ENCODE data around the gene CHST8.

- TF ChIP-seq, protein P1, sequence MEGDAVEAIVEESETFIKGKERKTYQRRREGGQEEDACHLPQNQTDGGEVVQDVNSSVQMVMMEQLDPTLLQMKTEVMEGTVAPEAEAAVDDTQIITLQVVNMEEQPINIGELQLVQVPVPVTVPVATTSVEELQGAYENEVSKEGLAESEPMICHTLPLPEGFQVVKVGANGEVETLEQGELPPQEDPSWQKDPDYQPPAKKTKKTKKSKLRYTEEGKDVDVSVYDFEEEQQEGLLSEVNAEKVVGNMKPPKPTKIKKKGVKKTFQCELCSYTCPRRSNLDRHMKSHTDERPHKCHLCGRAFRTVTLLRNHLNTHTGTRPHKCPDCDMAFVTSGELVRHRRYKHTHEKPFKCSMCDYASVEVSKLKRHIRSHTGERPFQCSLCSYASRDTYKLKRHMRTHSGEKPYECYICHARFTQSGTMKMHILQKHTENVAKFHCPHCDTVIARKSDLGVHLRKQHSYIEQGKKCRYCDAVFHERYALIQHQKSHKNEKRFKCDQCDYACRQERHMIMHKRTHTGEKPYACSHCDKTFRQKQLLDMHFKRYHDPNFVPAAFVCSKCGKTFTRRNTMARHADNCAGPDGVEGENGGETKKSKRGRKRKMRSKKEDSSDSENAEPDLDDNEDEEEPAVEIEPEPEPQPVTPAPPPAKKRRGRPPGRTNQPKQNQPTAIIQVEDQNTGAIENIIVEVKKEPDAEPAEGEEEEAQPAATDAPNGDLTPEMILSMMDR (IDR thresholded peaks at IDR 0.05): no peak
- TF ChIP-seq POLR2AphosphoS5 (IDR thresholded peaks at IDR 0.05; ENCODE audit: insufficient read depth in 1 of 2, low read depth in 1 of 2) (no peak), POLR2A (IDR thresholded peaks at IDR 0.05) (no peak)
Measured at GRCh38 chr19:33646306-33646705, 24.6 kb downstream of the CHST8 start.
